ENCODE results near the gene ACADL. TPM values are rescaled to one million over a fixed set of nuclear protein-coding genes. Genes with fewer than 3 reads are reported as not detected.
A peak's percentile ranks its signal among the peaks of the same experiment; 100 is the strongest.

Gene ACADL
- total and polyA plus RNA-seq, 2 experiments from 2014 or later: 0.37 TPM; not detected in 1

DNA sequence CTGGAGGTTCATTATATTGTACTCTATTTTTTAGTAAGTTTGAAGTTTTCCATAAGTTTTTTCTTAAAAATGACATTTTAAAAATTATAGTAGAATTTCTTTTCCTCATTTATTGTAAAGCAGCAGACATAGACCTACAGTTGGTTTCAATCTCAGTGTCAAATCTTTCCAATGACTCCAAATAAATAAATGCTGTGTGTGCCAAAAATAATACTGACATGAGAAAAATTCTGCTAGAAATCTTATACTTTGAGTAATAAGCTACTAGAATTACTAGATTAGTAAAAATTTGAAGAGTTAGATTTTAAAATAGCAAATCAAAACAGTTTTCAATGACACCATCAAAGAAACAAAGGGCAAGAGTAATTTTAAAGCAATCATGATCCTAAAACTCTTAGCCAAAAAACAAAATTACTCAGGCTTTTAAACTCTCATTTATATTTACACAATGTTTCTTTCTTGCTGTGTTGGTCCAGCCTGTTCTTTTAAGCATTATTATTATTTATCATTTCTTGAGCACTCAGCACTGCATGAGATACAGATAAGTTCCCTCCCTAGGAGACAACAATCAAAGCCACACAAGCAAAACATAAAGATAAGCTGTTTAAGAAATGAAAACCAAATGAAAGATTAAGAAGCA lies 45.8 kb downstream of the ACADL start:
- Histone ChIP-seq H3K4me1 (ENCODE audit: insufficient read depth) (peaks cover 30% of the 10 kb centered on the region), H2AFZ (peak overlapping the region; percentile 19; the same call in 1 of the 2 replicates), H3K27ac (ENCODE audit: low read depth) (peak overlapping the region; percentile 61; the same call in 1 of the 2 replicates), H3K9me2 (ENCODE audit: insufficient read depth) (no peaks in the 10 kb centered on the region), H3K79me2 (replicated peaks; ENCODE audit: insufficient read depth) (no peaks in the 10 kb centered on the region), H3K4me2 (no peak overlapping the region; the same call in 1 of the 2 replicates), H3K27me3 (ENCODE audit: insufficient read depth) (no peaks in the 10 kb centered on the region), H3K36me3 (ENCODE audit: insufficient read depth) (0 out of 2 replicates have a peak, but pooled peaks cover 4% of the 10 kb centered on the region), H4K20me1 (replicated peaks; ENCODE audit: insufficient read depth) (no peaks in the 10 kb centered on the region), H3F3A (replicated peaks; ENCODE audit: low read depth) (0 out of 2 replicates have a peak, but pooled peaks cover 3% of the 10 kb centered on the region), H3K4me3 (no peak overlapping the region)
- H3K4me3 Mint-ChIP-seq: no peak overlapping the region
- peaks cover 33% of the 10 kb centered on the region for H3K4me1 Mint-ChIP-seq
- no peak for DNase-seq (ENCODE audit: low spot score)
- no peak for TF ChIP-seq ZNF331 (CRISPR knock-in tag; IDR thresholded peaks at IDR 0.05; ENCODE audit: low read depth)
- TF ChIP-seq, protein P1, sequence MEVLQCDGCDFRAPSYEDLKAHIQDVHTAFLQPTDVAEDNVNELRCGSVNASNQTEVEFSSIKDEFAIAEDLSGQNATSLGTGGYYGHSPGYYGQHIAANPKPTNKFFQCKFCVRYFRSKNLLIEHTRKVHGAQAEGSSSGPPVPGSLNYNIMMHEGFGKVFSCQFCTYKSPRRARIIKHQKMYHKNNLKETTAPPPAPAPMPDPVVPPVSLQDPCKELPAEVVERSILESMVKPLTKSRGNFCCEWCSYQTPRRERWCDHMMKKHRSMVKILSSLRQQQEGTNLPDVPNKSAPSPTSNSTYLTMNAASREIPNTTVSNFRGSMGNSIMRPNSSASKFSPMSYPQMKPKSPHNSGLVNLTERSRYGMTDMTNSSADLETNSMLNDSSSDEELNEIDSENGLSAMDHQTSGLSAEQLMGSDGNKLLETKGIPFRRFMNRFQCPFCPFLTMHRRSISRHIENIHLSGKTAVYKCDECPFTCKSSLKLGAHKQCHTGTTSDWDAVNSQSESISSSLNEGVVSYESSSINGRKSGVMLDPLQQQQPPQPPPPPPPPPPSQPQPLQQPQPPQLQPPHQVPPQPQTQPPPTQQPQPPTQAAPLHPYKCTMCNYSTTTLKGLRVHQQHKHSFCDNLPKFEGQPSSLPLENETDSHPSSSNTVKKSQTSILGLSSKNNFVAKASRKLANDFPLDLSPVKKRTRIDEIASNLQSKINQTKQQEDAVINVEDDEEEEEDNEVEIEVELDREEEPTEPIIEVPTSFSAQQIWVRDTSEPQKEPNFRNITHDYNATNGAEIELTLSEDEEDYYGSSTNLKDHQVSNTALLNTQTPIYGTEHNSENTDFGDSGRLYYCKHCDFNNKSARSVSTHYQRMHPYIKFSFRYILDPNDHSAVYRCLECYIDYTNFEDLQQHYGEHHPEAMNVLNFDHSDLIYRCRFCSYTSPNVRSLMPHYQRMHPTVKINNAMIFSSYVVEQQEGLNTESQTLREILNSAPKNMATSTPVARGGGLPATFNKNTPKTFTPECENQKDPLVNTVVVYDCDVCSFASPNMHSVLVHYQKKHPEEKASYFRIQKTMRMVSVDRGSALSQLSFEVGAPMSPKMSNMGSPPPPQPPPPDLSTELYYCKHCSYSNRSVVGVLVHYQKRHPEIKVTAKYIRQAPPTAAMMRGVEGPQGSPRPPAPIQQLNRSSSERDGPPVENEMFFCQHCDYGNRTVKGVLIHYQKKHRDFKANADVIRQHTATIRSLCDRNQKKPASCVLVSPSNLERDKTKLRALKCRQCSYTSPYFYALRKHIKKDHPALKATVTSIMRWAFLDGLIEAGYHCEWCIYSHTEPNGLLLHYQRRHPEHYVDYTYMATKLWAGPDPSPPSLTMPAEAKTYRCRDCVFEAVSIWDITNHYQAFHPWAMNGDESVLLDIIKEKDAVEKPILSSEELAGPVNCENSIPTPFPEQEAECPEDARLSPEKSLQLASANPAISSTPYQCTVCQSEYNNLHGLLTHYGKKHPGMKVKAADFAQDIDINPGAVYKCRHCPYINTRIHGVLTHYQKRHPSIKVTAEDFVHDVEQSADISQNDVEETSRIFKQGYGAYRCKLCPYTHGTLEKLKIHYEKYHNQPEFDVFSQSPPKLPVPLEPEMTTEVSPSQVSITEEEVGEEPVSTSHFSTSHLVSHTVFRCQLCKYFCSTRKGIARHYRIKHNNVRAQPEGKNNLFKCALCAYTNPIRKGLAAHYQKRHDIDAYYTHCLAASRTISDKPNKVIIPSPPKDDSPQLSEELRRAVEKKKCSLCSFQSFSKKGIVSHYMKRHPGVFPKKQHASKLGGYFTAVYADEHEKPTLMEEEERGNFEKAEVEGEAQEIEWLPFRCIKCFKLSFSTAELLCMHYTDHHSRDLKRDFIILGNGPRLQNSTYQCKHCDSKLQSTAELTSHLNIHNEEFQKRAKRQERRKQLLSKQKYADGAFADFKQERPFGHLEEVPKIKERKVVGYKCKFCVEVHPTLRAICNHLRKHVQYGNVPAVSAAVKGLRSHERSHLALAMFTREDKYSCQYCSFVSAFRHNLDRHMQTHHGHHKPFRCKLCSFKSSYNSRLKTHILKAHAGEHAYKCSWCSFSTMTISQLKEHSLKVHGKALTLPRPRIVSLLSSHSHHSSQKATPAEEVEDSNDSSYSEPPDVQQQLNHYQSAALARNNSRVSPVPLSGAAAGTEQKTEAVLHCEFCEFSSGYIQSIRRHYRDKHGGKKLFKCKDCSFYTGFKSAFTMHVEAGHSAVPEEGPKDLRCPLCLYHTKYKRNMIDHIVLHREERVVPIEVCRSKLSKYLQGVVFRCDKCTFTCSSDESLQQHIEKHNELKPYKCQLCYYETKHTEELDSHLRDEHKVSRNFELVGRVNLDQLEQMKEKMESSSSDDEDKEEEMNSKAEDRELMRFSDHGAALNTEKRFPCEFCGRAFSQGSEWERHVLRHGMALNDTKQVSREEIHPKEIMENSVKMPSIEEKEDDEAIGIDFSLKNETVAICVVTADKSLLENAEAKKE (CRISPR knock-in tag; IDR thresholded peaks at IDR 0.05): no peak
- TF ChIP-seq ZNF114 (CRISPR knock-in tag; IDR thresholded peaks at IDR 0.05): no peak
- no peak for TF ChIP-seq CREB1 (CRISPR knock-in tag; IDR thresholded peaks at IDR 0.05; ENCODE audit: low read depth)
- TF ChIP-seq, protein P2, sequence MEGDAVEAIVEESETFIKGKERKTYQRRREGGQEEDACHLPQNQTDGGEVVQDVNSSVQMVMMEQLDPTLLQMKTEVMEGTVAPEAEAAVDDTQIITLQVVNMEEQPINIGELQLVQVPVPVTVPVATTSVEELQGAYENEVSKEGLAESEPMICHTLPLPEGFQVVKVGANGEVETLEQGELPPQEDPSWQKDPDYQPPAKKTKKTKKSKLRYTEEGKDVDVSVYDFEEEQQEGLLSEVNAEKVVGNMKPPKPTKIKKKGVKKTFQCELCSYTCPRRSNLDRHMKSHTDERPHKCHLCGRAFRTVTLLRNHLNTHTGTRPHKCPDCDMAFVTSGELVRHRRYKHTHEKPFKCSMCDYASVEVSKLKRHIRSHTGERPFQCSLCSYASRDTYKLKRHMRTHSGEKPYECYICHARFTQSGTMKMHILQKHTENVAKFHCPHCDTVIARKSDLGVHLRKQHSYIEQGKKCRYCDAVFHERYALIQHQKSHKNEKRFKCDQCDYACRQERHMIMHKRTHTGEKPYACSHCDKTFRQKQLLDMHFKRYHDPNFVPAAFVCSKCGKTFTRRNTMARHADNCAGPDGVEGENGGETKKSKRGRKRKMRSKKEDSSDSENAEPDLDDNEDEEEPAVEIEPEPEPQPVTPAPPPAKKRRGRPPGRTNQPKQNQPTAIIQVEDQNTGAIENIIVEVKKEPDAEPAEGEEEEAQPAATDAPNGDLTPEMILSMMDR (conservative IDR thresholded peaks at IDR 0.05; ENCODE audit: low read depth in 2 of 2): no peak
- TF ChIP-seq JUNB (IDR thresholded peaks at IDR 0.05; ENCODE audit: unreplicated experiment): no peak
- no peak for TF ChIP-seq EZH2 (IDR thresholded peaks at IDR 0.05; ENCODE audit: low read depth, unreplicated experiment)
- no peak for TF ChIP-seq NANOG (IDR thresholded peaks at IDR 0.05; ENCODE audit: borderline replicate concordance)
- TF ChIP-seq, protein P3, sequence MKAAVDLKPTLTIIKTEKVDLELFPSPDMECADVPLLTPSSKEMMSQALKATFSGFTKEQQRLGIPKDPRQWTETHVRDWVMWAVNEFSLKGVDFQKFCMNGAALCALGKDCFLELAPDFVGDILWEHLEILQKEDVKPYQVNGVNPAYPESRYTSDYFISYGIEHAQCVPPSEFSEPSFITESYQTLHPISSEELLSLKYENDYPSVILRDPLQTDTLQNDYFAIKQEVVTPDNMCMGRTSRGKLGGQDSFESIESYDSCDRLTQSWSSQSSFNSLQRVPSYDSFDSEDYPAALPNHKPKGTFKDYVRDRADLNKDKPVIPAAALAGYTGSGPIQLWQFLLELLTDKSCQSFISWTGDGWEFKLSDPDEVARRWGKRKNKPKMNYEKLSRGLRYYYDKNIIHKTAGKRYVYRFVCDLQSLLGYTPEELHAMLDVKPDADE (IDR thresholded peaks at IDR 0.05): no peak
- TF ChIP-seq EZH2phosphoT487 (IDR thresholded peaks at IDR 0.05; ENCODE audit: unreplicated experiment): no peak
- TF ChIP-seq, protein P4, sequence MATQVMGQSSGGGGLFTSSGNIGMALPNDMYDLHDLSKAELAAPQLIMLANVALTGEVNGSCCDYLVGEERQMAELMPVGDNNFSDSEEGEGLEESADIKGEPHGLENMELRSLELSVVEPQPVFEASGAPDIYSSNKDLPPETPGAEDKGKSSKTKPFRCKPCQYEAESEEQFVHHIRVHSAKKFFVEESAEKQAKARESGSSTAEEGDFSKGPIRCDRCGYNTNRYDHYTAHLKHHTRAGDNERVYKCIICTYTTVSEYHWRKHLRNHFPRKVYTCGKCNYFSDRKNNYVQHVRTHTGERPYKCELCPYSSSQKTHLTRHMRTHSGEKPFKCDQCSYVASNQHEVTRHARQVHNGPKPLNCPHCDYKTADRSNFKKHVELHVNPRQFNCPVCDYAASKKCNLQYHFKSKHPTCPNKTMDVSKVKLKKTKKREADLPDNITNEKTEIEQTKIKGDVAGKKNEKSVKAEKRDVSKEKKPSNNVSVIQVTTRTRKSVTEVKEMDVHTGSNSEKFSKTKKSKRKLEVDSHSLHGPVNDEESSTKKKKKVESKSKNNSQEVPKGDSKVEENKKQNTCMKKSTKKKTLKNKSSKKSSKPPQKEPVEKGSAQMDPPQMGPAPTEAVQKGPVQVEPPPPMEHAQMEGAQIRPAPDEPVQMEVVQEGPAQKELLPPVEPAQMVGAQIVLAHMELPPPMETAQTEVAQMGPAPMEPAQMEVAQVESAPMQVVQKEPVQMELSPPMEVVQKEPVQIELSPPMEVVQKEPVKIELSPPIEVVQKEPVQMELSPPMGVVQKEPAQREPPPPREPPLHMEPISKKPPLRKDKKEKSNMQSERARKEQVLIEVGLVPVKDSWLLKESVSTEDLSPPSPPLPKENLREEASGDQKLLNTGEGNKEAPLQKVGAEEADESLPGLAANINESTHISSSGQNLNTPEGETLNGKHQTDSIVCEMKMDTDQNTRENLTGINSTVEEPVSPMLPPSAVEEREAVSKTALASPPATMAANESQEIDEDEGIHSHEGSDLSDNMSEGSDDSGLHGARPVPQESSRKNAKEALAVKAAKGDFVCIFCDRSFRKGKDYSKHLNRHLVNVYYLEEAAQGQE (IDR thresholded peaks at IDR 0.05; ENCODE audit: unreplicated experiment): no peak
- no peak for TF ChIP-seq POLR2AphosphoS5 (IDR thresholded peaks at IDR 0.05; ENCODE audit: low read depth)
- TF ChIP-seq STAT1 (IDR thresholded peaks at IDR 0.05; ENCODE audit: unreplicated experiment): no peak
- no peak for ATAC-seq
- H3K27ac Mint-ChIP-seq: peak overlapping the region; percentile 48; the same call in 1 of the 2 replicates
- peaks cover 28% of the 10 kb centered on the region for H3K36me3 Mint-ChIP-seq (ENCODE audit: low read depth)
- peaks cover 6% of the 10 kb centered on the region for H3K27me3 Mint-ChIP-seq (ENCODE audit: insufficient read depth, low read depth, poor library complexity)
- H3K9me3 Mint-ChIP-seq: peaks cover 33% of the 10 kb centered on the region
